Endothelial cell of umbilical vein (primary cell): Measurements from ENCODE around the gene TRAIP. TPM values are rescaled to one million over a fixed set of nuclear protein-coding genes. Genes with fewer than 3 reads are reported as not detected.

ENCODE experiments used
- BruUV-seq: library from RNA; stranded (reverse); fragments of 400-500 nt; replicated peaks from 2 replicates; lab custom pipeline; 2021; lab: Mats Ljungman, UMichigan
- CTCF ChIA-PET: fragments of 300-600, 350-600 bp; sonication (Branson Sonifier 250); formaldehyde crosslinking; loops from one replicate; lab custom pipeline; 2021; ENCODE audit warnings: antibody characterized with exemption, inconsistent platforms; lab: Charles Lee
- POLR2A ChIA-PET: fragments of 300-600, 350-600 bp; sonication (Branson Sonifier 250); formaldehyde crosslinking; loops from one replicate; lab custom pipeline; 2021; ENCODE audit warnings: antibody characterized with exemption, inconsistent platforms; lab: Charles Lee
- DNase-seq: peaks from one replicate; pipeline ENCODE4 v3.0.0-alpha.2; 2011; ENCODE audit warnings: low read depth, low spot score
- FAIRE-seq: peaks from 2 replicates; lab custom pipeline; 2011; peaks lifted over from hg19 to GRCh38; lab: Jason Lieb, UNC
- H2AFZ ChIP-seq: 2 replicates; pipeline ENCODE4 v1.6.0; 2012; ENCODE audit warnings: low read depth, low read length, control low read depth, inconsistent platforms
- H3K27ac ChIP-seq: 2 replicates; pipeline ENCODE4 v1.5.1; 2011; ENCODE audit warnings: low read depth, mild to moderate bottlenecking, control low read depth, low read length, moderate library complexity; ENCODE audit not compliant: insufficient read depth
- H3K27me3 ChIP-seq, 2 experiments: 2 replicates each; pipeline versions ENCODE4 v1.6.0 to v1.6.1; 2011; ENCODE audit warnings: low read length in 2 of 2, mixed read lengths in 1 of 2; ENCODE audit not compliant: control insufficient read depth in 2 of 2, insufficient read depth in 2 of 2
- H3K36me3 ChIP-seq, 2 experiments: 2 replicates in 1 of 2; 3 replicates in 1 of 2; pipeline ENCODE4 v1.5.1; 2011; ENCODE audit warnings: low read length in 2 of 2, mild to moderate bottlenecking in 1 of 2, moderate library complexity in 1 of 2; ENCODE audit not compliant: control insufficient read depth in 2 of 2, insufficient read depth in 2 of 2; ENCODE audit errors: extremely low read depth in 1 of 2
- H3K4me1 ChIP-seq: 3 replicates; pipeline ENCODE4 v1.5.1; 2011; ENCODE audit warnings: mild to moderate bottlenecking, low read length; ENCODE audit not compliant: control insufficient read depth, insufficient read depth; ENCODE audit errors: extremely low read depth
- H3K4me2 ChIP-seq: 2 replicates; pipeline ENCODE4 v1.6.1; 2011; ENCODE audit warnings: low read length, control low read depth, mixed read lengths; ENCODE audit not compliant: insufficient read depth
- H3K4me3 ChIP-seq, 3 experiments: fragments of 200-600 bp in 1 of 3; sonication (generic), shearing (Covaris generic) in 1 of 3; replicated peaks in 1 of 3; 2 replicates each; pipeline ENCODE4 v1.5.1; 2011 to 2016; ENCODE audit warnings: control low read depth in 3 of 3, low read length in 3 of 3, mild to moderate bottlenecking in 2 of 3, inconsistent platforms in 1 of 3, low read depth in 1 of 3, moderate library complexity in 1 of 3; ENCODE audit not compliant: insufficient read depth in 1 of 3
- H3K79me2 ChIP-seq: 2 replicates; pipeline ENCODE4 v1.6.0; 2012; ENCODE audit warnings: low read length, inconsistent platforms; ENCODE audit not compliant: control insufficient read depth, insufficient read depth
- H3K9ac ChIP-seq: replicated peaks from 2 replicates; pipeline ENCODE3; 2011; ENCODE audit warnings: low read length, control low read depth; ENCODE audit not compliant: insufficient read depth; ENCODE audit errors: extremely low read depth
- H3K9me1 ChIP-seq: replicated peaks from 3 replicates; pipeline ENCODE4 v1.6.0; 2011; ENCODE audit warnings: mild to moderate bottlenecking, low read length; ENCODE audit not compliant: control insufficient read depth, insufficient read depth; ENCODE audit errors: extremely low read depth
- H3K9me3 ChIP-seq: replicated peaks from 2 replicates; pipeline ENCODE4 v1.5.1; 2012; ENCODE audit warnings: low read length, inconsistent platforms; ENCODE audit not compliant: control insufficient read depth, insufficient read depth
- H4K20me1 ChIP-seq: replicated peaks from 2 replicates; pipeline ENCODE3; 2011; ENCODE audit warnings: mild to moderate bottlenecking, low read length; ENCODE audit not compliant: control insufficient read depth, insufficient read depth; ENCODE audit errors: extremely low read depth
- CTCF ChIP-seq, 2 donors: IDR thresholded peaks; 1 replicate in 1 of 2; 2 replicates in 1 of 2; pipeline ENCODE4 v1.5.1; 2011; ENCODE audit warnings: low read length in 2 of 2, mild to moderate bottlenecking in 2 of 2, moderate library complexity in 2 of 2, control low read depth in 1 of 2, inconsistent platforms in 1 of 2, low read depth in 1 of 2; ENCODE audit not compliant: insufficient read depth in 1 of 2; ENCODE audit errors: extremely low read depth in 1 of 2
- EZH2 ChIP-seq: IDR thresholded peaks from 2 replicates; pipeline ENCODE4 v1.6.1; 2012; ENCODE audit warnings: borderline replicate concordance, low read depth, mild to moderate bottlenecking, moderate library complexity, low read length, inconsistent platforms; ENCODE audit not compliant: severe bottlenecking
- FOS ChIP-seq: IDR thresholded peaks from 2 replicates; pipeline ENCODE4 v1.6.1; 2011; ENCODE audit warnings: mild to moderate bottlenecking, low read length, moderate library complexity, borderline replicate concordance; ENCODE audit not compliant: insufficient read depth
- GATA2 ChIP-seq: IDR thresholded peaks from 2 replicates; pipeline ENCODE4 v1.7.0; 2011; ENCODE audit warnings: low read depth, mild to moderate bottlenecking, moderate library complexity, mixed read lengths, low read length; ENCODE audit not compliant: insufficient read length, insufficient read depth
- JUN ChIP-seq: IDR thresholded peaks from 2 replicates; pipeline ENCODE4 v1.6.1; 2011; ENCODE audit warnings: borderline replicate concordance, low read depth; ENCODE audit not compliant: insufficient read length, insufficient read depth
- MAX ChIP-seq: IDR thresholded peaks from 2 replicates; pipeline ENCODE4 v1.6.1; 2011; ENCODE audit not compliant: insufficient read depth, insufficient read length
- MYC ChIP-seq: IDR thresholded peaks from one replicate; pipeline ENCODE4 v1.6.1; 2011; ENCODE audit warnings: mild to moderate bottlenecking, low read depth, low read length
- POLR2A ChIP-seq: IDR thresholded peaks from 2 replicates; pipeline ENCODE4 v1.6.1; 2012; ENCODE audit warnings: low read depth, mild to moderate bottlenecking, control low read depth, low read length
- POLR2AphosphoS5 ChIP-seq: IDR thresholded peaks from 2 replicates; pipeline ENCODE4 v1.6.1; 2012; ENCODE audit warnings: low read depth, mild to moderate bottlenecking, control low read depth, low read length, moderate library complexity; ENCODE audit not compliant: insufficient read depth
- dilution Hi-C: fragments of 300-500 bp; cut with MboI; formaldehyde crosslinking; loops from one replicate; pipeline ENCODE4 v1.15.0; 2019; ENCODE audit warnings: low sequenced_read_pairs; ENCODE audit not compliant: extremely low pct_ligation_motif_present
- intact Hi-C: fragments of 100-400 bp; cut with micrococcal nuclease; formaldehyde crosslinking; loops from one replicate; pipeline ENCODE4 v1.10.0; 2022
- polyA plus RNA-seq, 4 experiments: library from polyadenylated mRNA; depleted of rRNA in 3 of 4; stranded (reverse) in 3 of 4; unstranded in 1 of 4; fragments of >200 nt; gene quantifications; 2 replicates each; pipeline versions ENCODE4 v1.2.1 to v1.2.3, GENCODE V29; 2011 to 2012; ENCODE audit warnings: missing spikeins in 1 of 4
- total RNA-seq: library from RNA; stranded (reverse); gene quantifications from 2 replicates; pipeline ENCODE4 v1.2.3, GENCODE V29; 2021

TRAIP gene
- total and polyA plus RNA-seq, 2 donors (not counting 3 experiments of a cell fraction or from before 2014, with no cell fraction given) = 9.5 to 13.4 TPM

GRCh38 chr3:49877716-49878115 lies 21.4 kb upstream of the TRAIP start:
- Histone ChIP-seq H3K79me2 (no peaks in the 10 kb centered on the region), H3K9me3 (no peaks in the 10 kb centered on the region), H3K27me3 (peaks cover 7% of the 10 kb centered on the region in 2 experiments), H3K4me1 (no peaks in the 10 kb centered on the region), H3K9me1 (no peaks in the 10 kb centered on the region), H4K20me1 (no peaks in the 10 kb centered on the region), H2AFZ (no peak overlapping the region), H3K9ac (no peak overlapping the region), H3K27ac (no peak overlapping the region), H3K4me3 (no peak overlapping the region), H3K4me2 (no peak overlapping the region), H3K36me3 (no peaks in the 10 kb centered on the region)
- DNase-seq (no peak), FAIRE-seq (no peak)
- TF ChIP-seq EZH2 = no peak
- TF ChIP-seq JUN = no peak
- CTCF ChIA-PET = interaction anchor here (1.7 to 2.3 kb wide), 2 partner anchors 10 to 39 kb away, joined by 5 to 6 read pairs; no protein-coding TSS in a partner anchor
- dilution Hi-C loops (no loop called here), intact Hi-C loops (no loop called here)
- no TSS peak for BruUV-seq
- POLR2A ChIA-PET = no interaction called here

GRCh38 chr3:49876567-49876966 lies 20.2 kb upstream of the TRAIP start:
- BruUV-seq = no TSS peak

More at GRCh38 chr3:49876567-49876966, 20.2 kb upstream of the TRAIP start:
- no peak for DNase-seq
- FAIRE-seq = no peak
- POLR2A ChIA-PET = no interaction called here
- H3K9me1 ChIP-seq = no peaks in the 10 kb centered on the region
- H3K4me3 ChIP-seq = no peak overlapping the region
- no peak overlapping the region for H3K4me2 ChIP-seq
- no peaks in the 10 kb centered on the region for H3K9me3 ChIP-seq
- no peak overlapping the region for H3K27ac ChIP-seq
- H2AFZ ChIP-seq = no peak overlapping the region
- H3K27me3 ChIP-seq = no peaks in the 10 kb centered on the region
- H4K20me1 ChIP-seq = no peaks in the 10 kb centered on the region
- no peak overlapping the region for H3K9ac ChIP-seq
- TF ChIP-seq MAX (no peak), EZH2 (no peak), GATA2 (no peak), POLR2AphosphoS5 (no peak), CTCF (IDR thresholded peaks at IDR 0.05; ENCODE audit: extremely low read depth in 1 of 2, insufficient read depth in 1 of 2, low read depth in 1 of 2, low read length in 2 of 2) (no peak), JUN (no peak), FOS (no peak), MYC (no peak), POLR2A (no peak)
- H3K36me3 ChIP-seq = no peaks in the 10 kb centered on the region
- no peaks in the 10 kb centered on the region for H3K4me1 ChIP-seq
- dilution Hi-C loops (no loop called here), intact Hi-C loops (no loop called here)
- H3K79me2 ChIP-seq = no peaks in the 10 kb centered on the region
- CTCF ChIA-PET = interaction anchor here (2.3 kb wide), 1 partner anchor 9 kb away, joined by 6 read pairs; no protein-coding TSS in a partner anchor
